HG03378 (cell line): ENCODE data around the gene HSBP1.

Source experiments
- ATAC-seq: cut with Tn5 transposase; IDR thresholded peaks from one replicate; pipeline ENCODE4 v1.9.1; 2021; ENCODE audit warnings: mild to moderate bottlenecking, moderate library complexity; ENCODE audit not compliant: unreplicated experiment

The HSBP1 gene

DNA sequence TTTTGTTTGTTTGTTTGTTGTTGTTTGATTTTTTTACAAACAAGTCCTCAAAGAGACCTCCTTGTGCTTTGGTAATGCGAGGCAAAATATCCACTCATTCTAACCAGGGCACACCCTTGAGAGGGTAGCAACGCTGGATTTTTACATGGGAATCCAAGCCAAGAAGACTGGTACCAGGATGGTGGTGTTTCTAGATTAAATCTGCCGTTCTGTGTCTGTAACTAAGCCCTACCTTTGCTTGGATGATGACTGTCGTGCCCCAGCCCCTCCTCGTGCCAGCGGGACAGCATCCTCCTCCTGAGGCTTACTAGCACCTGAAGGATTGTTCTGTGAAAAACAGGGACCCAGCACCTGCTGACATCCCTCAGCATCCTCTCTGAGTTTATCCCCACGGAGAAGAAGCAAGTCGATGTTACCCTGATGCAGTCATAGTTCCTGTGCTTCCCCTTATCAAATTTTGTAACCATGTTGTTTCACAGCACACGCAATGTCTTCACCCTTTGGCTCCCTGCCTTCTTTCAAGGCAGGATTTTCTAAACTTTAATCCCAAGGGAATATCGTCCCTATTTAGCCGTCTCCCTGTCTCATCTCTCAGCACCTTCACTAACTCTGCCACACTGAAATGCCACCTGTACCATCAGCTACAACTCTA, 5.1 kb upstream of the HSBP1 start:
- ATAC-seq = no peak

DNA sequence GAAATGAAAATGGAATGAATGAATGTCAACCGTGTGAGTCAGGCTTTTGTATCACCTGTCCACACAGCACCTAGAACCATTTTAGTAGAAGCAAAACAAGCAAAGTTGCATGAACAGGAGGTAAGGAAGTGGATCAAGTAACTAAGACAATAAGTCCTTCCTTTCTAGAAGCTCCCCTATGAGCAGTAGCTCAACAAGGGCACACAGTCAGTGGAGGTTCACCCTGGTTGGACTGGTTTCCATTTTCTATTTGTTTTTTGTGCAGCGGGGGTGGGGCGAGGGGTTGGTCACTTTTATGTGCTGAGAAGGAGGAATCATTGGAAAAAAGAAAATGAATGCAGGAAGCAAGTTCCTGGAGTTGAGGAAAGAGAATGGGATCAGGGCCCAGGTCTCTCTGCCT, 4.0 kb upstream of the HSBP1 start:
- ATAC-seq = no peak

DNA sequence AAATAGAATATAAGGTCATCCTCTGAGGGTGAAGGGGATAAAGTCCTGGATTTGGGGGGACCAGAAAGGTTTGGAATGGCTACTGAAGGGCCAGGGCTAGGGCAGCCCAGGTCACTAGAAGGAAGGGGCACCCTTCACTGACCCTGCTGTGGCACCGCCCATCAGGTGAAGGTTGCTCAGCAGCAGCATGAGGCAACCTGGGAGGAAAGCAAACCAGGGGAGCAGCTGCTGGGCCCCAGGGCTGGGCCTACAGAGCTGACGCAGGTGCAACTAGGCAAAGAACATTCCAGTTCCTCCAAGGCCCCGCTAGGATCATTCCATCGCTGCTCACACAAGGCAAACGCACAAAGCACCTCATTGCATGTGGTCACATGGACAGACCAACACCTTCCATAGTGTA, 3.4 kb upstream of the HSBP1 start:
- ATAC-seq = no peak

DNA sequence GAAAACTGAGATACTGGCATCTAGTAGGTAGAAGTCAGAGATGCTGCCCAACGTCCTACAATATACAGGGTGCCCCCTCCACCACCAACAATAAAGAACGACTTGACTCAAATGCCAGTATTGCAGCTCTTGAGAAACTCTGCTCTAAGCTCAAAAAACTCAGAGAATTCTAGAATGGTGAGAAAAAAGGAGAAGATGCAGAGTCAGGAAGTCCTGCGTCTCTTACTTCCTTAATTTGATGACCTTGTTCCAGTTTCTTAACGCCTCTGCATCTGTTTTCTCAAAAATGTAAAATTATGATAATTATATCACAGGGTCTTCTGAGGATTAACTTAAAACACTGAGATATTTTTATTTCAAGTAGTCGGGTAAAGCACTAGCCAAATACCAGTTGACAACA, 1.7 kb upstream of the HSBP1 start:
- ATAC-seq = no peak

DNA sequence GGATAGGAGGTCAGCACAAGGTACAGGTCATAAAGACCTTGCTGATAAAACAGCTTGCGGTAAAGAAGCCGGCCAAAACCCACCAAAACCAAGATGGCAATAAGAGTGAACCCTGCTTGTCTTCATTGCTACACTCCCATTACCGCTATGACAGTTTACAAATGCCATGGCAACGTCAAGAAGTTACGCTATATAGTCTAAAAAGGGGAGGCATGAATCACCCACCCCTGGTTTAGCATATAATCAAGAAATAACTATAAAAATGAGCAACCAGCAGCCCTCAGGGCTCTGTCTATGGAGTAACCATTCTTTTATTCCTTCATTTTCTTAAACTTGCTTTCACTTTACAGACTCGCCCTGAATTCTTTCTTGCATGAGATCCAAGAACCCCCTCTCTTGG, 1.0 kb upstream of the HSBP1 start:
- ATAC-seq = no peak

DNA sequence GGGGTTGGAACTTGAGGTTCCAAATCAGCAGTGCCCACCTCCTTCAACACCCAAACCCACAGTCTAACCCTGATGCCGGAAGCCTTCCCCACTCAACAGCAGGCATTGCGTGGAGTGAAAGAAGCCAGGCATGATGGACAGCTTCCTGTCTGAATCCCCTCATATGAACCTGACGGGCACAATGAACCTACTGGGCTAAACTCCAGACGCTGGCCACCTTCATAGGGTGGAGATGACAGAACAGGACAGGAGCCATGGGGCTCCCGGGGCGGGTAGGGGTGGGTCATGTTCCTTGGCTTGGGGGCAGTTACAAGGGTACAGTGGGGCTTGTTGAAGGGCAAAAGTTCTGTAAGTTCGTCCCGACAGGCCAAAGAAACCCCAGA, 460 bp upstream of the HSBP1 start:
- no peak for ATAC-seq

DNA sequence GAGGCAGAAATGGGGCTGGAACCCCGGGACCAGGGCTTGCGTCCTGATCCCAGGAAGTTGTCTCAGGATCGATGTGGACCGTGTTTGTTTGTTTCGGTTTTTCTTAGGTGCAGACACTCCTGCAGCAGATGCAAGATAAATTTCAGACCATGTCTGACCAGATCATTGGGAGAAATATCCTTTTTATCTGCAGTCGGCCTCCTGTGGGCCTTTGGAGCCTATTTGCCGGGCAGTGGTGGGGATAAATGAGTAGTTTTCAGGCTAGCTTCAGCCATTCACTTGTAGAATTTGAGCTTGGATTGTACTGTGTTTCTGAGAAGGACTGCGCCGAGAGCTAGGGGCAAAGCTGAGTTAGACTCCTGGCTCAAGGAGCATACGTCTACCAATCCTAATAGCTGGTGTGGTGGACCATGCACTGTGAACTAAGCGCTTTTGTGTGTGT, 816 bp downstream of the HSBP1 start:
- ATAC-seq = no peak

DNA sequence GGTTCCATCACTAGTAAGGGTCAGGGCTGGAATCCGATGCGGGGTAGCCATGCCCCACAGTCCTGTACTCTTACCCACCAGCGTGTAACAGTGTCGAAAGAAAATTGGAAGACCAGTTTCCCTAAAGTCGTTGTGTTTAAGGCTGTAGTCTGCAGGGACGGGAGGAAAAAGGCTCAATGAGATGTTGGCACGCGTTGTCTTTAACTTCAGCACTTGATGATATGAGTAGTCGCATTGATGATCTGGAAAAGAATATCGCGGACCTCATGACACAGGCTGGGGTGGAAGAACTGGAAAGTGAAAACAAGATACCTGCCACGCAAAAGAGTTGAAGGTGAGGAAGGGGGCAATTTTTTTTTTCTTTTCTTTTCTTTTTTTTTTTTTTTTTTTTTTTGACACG, 1.3 kb downstream of the HSBP1 start:
- no peak for ATAC-seq

DNA sequence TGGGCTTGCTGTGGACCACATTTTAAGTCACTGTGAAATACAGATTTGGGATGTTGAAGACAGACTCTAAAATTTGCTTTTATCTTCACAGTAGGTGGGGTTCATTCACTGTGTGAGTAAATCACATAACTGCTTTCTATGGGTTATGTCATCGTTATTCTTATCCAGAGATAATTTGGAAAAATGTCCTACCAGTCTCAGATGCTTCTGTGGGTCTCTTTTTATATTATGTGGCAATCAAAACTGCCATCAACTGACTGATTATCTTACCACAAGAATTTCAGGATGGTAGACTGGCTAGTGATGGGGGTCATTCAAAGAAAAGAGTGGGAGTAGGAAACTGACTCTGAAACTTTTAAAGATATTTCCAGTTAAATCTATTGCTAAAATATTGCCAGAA, 3.1 kb downstream of the HSBP1 start:
- no peak for ATAC-seq

DNA sequence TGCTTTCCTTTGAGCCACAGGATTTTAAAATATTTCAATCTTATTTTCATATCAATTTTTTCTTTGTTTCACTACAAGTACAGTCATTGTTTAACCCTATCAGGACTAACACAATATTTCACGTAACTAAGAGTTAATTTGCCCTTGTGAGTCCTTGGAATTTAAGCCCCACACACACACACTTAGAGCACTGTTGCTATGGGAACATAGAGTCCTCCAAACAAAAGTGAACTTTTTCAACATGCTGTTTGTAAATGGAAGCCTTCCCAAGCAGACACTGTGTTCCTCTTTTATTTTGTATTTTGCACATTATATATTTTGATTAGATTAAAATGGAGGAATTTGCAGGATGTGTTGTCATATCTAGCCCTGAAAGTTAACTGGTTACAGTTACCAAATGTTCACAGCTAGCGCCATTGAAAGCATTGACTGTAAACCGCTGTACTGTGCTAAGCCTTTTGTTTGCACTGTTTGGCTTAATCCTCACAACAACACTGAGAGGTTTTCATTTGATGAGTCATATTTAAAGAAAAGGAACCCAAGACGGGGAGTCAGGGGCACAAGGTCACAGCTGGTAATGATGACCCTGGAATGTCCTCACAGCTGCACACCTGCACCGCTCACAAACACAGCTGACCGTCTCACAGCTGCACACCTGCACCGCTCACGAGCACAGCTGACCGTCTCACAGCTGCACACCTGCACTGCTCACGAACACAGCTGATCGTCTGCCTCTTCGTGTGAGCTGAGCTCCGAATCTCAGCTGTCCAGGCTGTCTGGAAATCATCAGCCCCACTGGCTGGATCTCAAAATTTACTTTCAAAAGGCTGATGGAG, 6.3 kb downstream of the HSBP1 start:
- no peak for ATAC-seq

DNA sequence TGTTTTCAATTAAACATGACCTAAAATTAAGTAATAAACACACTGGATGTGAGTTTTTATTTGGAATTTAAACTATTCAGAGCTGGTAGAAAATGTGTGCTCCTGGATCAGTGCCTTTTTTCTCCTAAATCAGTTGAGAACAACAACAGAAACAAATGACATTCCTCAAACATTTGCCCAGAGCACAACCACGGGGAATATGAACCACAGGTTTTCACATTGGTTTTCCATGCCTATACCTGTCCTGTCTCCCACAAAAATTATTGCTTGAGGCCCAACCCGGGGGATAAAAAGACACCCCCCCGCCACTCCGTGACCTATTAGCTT, 6.8 kb downstream of the HSBP1 start:
- ATAC-seq = no peak

DNA sequence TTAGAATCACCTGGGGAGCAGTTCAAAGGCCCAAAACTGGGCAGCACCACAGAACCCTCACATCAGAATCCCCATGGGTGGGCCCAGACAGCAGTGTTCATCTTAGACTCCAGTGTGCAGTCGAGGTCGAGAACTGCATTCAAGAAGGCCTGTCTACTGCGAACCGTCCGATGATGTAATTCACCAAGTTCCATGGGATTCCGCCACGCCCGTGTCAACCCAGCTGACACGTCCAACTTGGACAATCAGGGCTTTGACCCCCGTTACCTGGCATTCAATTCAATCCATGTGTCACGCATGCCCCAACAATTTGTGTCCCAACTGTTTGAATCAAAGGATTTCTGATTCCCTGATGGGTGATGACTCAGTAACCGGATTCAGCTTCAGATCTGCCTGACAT, 9.2 kb downstream of the HSBP1 start:
- no peak for ATAC-seq

DNA sequence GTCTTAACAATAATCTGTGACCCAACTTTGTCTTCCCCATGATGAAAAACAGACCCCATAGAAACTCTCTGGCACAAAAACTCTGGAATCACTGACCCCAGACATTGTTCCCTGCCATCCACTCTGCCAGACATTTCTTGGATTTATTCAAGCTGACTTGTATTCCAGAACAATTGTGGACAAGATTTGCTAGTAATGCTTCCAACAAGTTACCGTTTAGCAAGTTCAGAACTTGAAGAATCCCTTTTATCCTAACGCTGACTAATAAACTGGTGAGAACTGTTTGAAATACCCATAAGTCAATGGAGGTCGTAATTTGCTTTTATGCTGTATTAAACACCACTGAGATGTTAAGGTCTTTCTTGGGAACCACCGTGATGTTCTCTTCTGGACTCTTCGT, 10.5 kb downstream of the HSBP1 start:
- no peak for ATAC-seq

DNA sequence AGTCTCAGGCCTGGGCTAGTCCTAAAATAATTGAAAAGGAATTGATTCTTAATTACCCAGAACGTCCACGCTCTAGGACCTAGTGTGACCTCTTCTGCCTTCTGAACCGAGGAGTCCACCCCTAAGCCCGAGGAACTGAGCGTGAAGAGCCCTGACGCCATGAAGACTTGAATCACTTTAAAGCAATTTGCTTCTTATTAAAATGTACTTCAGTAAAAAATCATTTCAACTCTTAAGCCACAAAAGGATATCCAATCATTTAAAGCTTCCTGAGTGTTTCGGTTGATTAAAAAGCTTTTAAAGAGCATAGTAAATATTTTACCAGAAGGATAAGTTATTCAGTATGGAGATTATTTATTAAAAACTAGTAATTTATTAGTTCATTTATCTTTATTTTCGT, 11.6 kb downstream of the HSBP1 start:
- no peak for ATAC-seq

DNA sequence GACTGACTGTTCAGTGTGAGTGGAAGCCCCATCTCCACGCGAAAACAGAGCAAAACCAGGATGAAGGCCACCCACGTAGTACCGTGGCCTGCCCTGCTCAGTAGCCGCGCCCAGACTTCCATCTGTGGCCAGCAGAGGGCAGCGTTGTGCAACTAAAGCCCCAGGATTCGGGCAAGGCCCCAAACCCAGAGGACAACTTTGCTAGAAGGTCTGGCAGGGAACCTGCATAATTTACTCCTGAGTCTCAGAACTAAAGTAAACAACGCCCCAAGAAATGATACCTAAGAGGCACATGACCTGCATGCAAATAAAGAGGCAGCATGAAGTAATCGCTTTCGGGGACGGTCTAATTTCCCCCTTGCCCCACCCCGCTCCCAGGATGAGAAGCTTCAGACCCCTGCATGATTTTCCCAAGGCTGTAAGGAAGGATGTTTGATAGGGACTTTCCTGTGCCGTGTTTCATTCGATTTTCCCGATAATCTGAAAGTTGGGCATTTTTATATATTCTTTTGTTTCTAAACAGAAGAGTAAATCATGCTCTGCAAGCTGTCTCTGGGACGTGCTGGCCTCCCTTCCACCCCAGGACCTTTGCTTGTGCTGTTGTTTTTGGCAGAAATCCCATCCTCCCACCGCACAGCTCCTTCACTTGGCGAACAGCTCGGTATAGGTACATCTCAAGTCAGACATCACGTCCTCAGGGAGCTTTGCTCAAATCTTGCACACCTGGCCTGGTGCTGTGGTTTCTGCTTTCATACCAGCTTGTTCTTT, 18.6 kb downstream of the HSBP1 start:
- peak; percentile 69 for ATAC-seq

DNA sequence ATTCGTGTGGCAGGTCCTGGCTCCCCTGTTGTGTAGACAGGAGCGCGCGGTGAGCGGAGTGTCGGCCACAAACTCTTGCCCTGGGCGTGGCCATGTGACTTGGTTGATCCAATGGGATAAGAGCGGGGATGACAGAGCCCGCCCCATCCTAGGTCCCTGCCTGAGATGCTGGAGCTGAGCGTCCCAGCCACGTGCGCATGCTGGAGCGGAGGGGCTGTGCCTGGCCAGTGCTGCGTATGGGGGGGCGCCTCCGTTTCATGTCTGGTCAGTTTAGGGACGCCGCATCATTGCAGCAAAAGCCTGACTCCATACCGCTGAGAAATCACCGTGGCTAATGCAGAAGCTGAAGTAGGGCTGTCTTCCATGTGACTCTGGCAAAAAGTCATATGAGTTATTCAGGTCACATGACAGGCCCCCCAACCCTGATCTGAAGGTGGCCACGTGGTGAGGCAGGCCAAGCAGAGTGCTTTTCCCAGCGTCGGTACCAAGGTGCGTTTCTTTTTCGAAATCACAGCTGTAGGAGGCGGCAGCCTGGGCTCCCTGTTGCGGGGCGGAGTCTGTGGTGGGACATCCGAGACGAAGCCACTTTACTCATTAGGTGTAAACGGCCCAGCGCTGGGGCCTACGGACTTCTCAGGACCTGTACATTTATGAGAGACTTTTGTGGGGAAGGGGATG, 22.5 kb downstream of the HSBP1 start:
- no peak for ATAC-seq

DNA sequence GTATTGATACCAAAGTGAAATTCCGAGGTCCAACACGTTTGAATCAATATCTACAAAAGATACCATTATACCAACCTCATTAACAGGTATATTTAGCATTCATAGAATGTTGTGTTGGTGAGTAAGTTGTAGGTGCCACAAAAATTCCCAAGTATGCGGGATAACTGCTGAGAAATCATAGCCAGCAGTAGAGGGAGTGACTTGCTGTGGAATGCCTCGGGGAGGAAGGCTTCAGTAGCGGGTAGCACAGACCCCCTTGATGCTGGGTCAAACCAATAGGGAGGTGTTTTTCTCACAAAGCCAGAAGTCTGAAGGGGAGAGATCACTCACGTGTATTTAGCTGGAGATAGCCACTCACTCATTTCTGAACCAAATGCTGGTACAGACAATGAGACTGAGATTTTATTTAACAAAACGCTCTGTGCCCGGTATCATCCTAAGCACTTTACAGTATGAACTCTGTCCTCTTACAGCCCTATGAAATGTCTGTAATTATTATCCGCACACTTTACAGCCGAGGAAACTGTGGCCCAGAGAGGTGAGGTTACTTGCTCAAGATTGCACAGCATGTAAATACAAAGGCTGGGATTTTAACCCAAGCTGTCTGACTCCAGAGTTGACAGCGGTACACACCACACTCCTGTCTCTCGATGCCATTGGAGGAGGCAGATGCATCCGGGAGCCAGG, 23.1 kb downstream of the HSBP1 start:
- no peak for ATAC-seq

DNA sequence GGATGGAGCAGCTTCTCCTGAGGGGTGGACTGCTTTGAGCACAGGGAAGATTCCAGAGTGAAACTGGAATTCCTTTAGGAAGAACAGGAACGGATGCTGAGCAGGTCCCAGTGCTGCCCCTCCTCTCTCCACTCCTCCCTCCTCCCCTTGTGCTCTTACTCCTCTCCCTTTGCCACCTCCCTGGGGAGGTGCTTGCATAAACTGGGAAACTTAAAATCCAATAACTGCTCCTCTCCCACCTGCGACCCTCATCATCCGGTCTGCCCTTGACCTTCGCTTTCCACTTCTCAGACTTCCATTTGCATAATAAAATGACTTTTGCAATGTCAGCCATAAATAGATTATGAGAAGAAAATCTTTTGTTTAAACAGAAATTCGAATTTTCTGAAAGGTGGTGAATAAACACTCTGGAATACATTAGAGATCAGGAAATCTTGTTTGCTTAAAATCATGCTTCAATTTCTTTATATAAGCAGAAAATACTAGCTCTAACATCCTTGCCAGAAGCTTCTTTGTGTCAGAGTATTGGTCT, 23.7 kb downstream of the HSBP1 start:
- no peak for ATAC-seq

DNA sequence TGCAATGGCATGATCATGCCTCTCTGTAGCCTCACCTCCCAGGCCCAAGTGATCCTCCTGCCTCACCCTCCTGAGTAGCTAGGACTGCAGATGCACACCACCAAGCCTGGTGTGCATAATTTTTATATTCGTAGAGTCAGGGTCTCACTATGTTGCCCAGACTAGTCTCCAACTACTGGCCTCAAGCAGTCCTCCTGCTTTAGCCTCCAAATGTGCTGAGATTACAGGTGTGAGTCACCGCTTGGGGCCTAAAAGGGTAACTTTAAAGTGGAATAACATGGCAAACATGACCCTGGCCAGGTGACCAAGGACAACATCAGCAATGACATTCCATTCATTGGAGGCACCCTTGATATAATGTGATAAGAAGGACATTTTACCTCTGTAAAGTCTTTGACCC, 26.1 kb downstream of the HSBP1 start:
- no peak for ATAC-seq
